Endometrium (tissue), 2 donors: ENCODE data around the gene DDB1.
A peak's percentile ranks its signal among the peaks of the same experiment; 100 is the strongest.

Experiments used
- FAIRE-seq: peaks from 2 replicates; lab custom pipeline; 2012; peaks lifted over from hg19 to GRCh38; lab: Jason Lieb, UNC
- donor health status: control.
- donor health status: control.

DDB1 gene

GRCh38 chr11:61332797-61333549, at the start of gene DDB1, which contains the start of gene TKFC:
Gene DDB1, minus strand, starts transcription at chr11:61333105. Its CDS starts 137 bp downstream, at chr11:61332968.
Gene TKFC, plus strand, starts transcription at chr11:61333228. Its CDS starts 1,501 bp downstream, at chr11:61334729.
- FAIRE-seq, result no peak

- FAIRE-seq, result no peak
These were observed 48.0 kb upstream of the DDB1 start for GRCh38 chr11:61380884-61381283.

DNA sequence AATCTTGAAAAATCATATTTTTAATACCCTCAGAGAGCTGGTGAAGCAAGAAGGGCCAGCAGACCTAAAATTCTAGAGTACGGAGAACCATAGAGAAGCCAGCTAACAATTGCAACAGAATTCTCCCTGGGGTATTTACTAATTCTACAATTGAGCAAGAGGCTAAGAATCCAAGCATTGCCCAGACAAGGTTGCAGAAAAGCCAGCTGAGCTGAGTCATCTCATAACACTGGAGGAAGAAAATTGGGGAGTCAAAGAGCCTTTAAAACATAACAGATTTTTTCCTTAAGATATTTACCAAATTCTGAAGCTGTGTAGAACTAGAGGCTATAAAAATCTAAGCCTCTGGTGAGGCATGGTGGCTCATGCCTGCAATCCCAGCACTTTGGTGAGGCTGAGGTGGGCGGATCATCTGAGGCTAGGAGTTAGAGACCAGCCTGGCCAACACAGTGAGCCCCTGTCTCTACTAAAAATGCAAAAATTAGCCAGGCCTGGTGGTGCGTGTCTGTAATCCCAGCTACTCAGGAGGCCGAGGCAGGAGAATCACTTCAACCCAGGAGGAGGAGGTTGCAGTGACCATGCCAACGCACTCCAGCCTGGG, 45.9 kb upstream of the DDB1 start:
- peak; percentile 58 for FAIRE-seq

- FAIRE-seq, result no peak
These were observed 44.7 kb upstream of the DDB1 start for GRCh38 chr11:61377461-61378160.

GRCh38 chr11:61375761-61376108, 42.8 kb upstream of the DDB1 start:
- no peak for FAIRE-seq

DNA sequence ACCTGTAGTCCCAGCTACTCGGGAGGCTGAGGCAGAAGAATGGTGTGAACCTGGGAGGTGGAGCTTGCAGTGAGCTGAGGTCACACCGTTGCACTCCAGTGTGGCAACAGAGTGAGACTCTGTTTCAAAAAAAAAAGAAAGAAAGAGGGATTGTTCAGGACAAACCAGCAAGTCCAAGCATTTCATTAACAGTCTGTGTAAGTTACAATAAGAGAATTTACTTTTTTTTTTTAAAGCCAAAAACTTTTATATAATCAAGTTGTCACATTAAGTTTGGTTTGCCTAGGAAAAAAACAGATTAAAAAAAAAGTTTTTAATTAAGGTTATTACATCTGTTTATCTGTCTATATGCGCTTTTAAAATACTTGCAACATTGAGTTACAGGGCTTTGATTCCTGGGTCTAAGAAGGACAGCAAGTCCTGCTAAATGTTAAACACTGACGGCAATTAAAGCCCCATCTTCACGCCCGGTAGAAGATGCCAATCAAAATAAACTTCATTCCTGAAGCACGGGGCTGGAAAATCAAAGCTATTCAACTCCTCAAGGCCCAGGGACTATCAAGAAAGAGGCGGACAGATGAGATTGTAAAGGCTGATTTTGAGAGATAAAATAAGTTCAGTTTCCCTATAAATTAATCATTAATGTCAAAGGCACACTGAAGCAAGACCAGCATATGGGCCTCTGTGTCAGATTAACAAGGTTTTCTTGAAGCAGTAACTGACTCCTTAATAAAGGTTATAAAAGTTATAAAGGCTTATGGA, 39.9 kb upstream of the DDB1 start:
- FAIRE-seq, result no peak

GRCh38 chr11:61370349-61371005, 37.6 kb upstream of the DDB1 start:
- no peak for FAIRE-seq

GRCh38 chr11:61369372-61370348, 36.8 kb upstream of the DDB1 start:
- no peak for FAIRE-seq

DNA sequence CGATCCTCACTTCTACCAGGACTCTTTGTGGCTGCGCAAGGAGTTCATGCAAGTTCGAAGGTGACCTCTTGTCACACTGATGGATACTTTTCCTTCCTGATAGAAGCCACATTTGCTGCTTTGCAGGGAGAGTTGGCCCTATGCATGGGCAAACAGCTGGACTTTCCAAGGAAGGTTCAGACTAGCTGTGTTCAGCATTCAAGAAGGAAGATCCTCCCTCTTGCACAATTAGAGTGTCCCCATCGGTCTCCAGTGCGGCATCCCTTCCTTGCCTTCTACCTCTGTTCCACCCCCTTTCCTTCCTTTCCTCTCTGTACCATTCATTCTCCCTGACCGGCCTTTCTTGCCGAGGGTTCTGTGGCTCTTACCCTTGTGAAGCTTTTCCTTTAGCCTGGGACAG, 35.7 kb upstream of the DDB1 start:
- FAIRE-seq, result no peak

GRCh38 chr11:61367406-61367805, 34.5 kb upstream of the DDB1 start:
- FAIRE-seq, result no peak

GRCh38 chr11:61364012-61364675, 31.2 kb upstream of the DDB1 start:
- no peak for FAIRE-seq

- no peak for FAIRE-seq
These were observed 29.6 kb upstream of the DDB1 start for GRCh38 chr11:61362542-61362875.

GRCh38 chr11:61361741-61362541, 29.0 kb upstream of the DDB1 start, which contains the start of the genes CYB561A3 and TMEM138:
Gene CYB561A3, minus strand, starts transcription at chr11:61361882. Its CDS starts 5,169 bp downstream, at chr11:61356713.
Gene TMEM138, plus strand, starts transcription at chr11:61362374. Its CDS starts 2,017 bp downstream, at chr11:61364391.
- peak; percentile 26 for FAIRE-seq

GRCh38 chr11:61361237-61361740, 28.4 kb upstream of the DDB1 start:
- FAIRE-seq, result no peak

DNA sequence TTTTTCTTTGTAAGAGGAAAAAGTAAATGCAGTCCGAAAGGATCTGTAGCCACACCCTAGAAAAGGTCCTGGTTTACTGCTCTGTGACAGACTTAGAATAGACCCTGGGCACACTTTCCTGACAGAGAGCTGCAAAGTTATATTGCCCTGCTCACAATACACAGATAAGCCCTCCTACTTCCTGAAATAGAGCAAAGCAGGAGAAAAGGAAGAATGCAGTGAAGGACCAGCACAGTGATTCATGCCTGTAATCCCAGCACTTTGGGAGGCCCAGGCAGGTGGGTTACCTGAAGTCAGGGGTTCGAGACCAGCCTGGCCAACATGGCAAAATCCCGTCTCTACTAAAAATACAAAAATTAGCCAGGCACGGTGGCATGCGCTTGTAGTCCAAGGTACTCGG, 26.6 kb upstream of the DDB1 start:
- FAIRE-seq, result no peak

DNA sequence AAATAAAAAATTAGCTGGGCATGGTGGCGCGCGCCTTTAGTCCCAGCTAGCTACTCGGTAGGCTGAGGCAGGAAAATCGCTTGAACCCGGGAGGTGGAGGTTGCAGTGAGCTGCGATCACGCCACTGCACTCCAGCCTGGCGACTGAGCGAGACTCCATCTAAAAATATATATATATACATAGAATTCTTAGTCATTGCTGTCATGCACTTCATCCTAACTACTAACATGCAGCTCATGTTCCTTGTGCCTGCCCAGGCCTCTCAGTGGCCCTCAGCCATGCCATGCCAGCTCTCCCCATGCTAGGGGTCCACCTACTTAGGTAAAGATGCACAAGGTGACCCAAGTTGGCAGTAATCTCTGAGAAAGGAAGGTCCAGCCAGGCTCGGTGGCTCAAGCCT, 25.7 kb upstream of the DDB1 start:
- no peak for FAIRE-seq

GRCh38 chr11:61357894-61358239, 25.0 kb upstream of the DDB1 start:
- no peak for FAIRE-seq

- FAIRE-seq, result no peak
These were observed 24.5 kb upstream of the DDB1 start for GRCh38 chr11:61357233-61357893.

GRCh38 chr11:61356706-61357105, 23.8 kb upstream of the DDB1 start:
- FAIRE-seq, result no peak
